KG1 (cell line): ENCODE measurements around the gene PTGDS.

Experiments
- DNase-seq: peaks from one replicate; lab custom pipeline; 2025; lab: John Stamatoyannopoulos, UW

The PTGDS gene

DNA sequence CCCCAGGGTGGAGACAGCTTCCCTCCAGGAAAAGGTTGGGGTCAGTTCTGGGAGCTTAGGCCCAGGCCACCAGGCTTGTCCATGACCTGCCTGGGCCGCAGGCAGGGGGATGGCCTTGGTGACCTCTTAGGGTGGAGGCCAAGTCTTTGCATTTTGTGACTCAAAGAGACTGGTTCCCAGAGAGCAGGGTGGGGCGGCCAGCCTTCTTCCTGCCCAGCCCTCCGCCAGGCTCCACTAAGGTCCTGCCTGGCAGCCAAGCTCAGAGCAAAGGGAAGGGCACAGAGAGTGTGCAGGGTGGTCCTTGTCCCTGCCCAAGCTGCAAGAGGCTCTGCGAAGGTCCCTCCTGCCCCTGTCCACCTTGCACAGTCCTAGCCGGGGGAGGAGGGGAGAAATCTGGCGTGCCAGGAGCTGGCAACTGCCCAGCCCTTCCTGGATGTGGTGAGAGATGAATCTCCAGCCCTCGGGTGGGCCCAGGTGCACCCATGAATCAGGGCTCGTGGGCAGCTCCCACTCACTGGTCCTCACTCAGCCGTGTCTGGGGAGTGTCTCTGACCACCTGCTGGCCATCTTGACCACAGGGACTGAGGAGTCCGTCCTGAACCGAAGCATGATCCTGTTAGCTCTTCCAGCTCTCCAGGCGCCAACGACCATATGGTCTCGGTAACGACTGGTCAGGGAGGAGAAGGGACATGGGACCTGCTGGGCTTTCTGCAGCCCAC, 2.3 kb upstream of the PTGDS start:
- no peak for DNase-seq

DNA sequence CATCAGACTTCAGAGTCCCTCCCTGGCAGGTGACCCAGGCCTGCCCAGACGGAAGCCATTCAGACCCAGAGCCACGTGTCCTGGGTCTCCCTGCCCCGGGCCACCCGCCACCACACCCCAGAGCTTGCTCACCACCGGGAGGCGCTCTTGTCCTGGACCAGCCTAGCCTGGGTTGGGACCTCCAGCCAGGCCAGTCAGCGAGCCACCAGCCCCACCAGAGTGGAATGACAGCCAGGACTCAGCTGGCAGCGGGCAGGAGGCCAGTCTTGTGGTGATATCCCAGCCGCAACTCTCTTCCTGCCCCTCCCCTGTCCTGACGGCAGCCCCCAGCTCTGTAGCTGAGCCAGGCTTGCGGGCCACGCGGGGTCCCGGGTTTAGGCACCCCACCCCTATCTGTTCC, 1.7 kb upstream of the PTGDS start:
- no peak for DNase-seq

DNA sequence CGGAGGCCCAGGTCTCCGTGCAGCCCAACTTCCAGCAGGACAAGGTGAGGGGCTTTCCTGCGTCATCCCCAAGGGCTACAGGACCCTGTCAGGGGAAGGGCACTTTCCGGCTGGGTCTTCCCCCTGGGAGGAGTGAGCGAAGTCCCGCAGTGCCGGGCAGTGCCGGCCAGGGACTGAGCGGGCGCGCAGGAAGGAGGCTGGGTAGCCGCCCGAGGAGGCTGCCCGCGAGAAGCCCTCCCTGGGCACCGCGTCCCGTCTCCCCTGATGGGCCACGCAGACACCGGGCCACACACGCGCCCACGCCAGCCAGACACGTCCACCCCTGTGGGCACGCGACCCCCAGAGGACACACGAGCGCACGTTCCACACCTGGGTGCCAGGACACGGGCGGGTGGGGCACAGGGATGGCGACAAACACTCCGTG, 357 bp downstream of the PTGDS start:
- DNase-seq: no peak

DNA sequence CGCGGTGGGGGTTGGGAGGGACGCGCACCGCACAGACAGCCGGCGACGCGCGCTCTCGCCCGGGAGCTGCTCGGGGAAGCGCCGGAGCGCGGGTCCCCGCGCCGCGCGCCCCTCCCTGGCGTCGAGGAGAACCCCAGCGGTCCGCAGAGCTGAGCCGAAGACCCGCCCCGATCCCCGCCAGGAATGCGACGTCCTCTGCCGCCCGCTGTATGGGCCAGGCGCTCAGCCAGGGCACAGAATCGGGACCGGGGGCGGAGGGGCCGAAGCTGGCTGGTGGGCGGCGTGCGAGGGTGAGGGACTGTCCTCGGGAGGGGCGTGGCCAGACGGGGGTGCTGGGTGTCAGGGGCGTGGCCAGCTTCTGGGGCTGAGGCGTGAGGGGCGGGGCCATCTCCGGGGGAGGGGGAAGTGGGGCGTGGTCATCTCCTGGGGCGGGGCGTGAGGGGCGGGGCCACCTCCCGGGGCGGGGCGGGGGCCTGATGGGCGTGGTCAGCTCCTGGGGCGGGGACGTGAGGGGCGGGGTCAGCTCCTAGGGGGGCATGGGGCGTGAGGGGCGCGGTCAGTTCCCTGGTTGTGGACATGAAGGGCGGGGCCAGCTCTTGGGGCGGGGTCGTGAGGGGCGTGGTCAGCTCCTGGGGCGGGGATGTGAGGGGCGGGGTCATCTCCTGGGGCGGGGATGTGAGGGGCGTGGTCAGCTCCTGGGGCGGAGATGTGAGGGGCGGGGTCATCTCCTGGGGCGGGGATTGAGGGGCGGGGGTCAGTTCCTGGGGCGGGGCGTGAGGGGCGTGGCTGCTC, 965 bp downstream of the PTGDS start:
- DNase-seq: no peak

DNA sequence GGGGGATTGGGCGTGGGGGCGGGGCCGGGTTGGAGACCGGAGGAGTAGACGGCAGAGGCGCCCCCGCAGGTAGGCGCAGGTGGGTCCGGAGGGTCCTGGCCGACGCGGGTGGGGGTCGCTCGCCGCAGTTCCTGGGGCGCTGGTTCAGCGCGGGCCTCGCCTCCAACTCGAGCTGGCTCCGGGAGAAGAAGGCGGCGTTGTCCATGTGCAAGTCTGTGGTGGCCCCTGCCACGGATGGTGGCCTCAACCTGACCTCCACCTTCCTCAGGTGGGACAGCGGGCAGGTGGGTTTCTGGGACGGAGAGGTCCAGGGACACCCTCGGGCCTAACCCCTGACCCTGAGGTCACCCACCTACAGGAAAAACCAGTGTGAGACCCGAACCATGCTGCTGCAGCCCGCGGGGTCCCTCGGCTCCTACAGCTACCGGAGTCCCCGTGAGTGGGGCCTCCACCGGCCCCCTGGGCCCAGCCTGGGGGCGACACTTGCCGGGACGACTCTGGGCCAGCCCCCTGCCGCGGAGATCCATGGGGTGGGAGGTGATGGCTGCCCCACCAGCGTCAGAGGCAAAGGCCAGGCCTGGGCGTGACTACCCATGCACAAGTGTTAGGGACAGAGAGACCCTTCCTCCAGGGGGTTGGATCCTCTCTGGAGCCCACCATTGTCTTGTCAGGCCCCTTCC, 1.7 kb downstream of the PTGDS start:
- DNase-seq: no peak

DNA sequence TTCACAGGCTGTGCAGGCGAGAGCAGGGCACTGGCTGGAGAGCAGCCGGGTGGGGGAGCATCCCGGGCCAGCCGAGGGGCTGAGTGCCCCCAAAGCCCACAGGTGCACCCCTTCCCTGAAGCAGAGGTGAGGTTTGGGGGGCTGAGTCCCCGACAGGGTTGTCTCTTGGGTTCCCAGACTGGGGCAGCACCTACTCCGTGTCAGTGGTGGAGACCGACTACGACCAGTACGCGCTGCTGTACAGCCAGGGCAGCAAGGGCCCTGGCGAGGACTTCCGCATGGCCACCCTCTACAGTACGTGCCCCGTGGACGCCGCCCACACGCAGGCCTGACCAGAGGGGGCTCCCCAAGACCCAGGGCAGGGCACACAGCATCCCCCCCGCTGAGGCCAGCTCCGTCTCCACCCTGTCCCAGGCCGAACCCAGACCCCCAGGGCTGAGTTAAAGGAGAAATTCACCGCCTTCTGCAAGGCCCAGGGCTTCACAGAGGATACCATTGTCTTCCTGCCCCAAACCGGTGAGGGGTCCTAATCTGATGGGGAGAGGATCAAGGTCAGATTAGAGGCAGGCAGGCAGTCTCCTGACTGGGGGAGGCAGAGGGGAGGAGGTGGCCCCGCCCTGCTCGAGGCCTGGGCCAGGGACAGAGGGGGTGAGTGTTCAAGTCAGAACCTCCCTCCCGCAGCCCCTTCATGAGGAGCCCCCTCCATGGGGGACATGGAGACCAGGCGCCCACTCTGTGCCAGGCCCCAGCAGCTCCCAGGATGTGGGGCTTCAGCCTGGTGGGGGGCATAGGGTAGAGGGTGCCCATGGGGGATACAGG, 2.7 kb downstream of the PTGDS start:
- DNase-seq: no peak

DNA sequence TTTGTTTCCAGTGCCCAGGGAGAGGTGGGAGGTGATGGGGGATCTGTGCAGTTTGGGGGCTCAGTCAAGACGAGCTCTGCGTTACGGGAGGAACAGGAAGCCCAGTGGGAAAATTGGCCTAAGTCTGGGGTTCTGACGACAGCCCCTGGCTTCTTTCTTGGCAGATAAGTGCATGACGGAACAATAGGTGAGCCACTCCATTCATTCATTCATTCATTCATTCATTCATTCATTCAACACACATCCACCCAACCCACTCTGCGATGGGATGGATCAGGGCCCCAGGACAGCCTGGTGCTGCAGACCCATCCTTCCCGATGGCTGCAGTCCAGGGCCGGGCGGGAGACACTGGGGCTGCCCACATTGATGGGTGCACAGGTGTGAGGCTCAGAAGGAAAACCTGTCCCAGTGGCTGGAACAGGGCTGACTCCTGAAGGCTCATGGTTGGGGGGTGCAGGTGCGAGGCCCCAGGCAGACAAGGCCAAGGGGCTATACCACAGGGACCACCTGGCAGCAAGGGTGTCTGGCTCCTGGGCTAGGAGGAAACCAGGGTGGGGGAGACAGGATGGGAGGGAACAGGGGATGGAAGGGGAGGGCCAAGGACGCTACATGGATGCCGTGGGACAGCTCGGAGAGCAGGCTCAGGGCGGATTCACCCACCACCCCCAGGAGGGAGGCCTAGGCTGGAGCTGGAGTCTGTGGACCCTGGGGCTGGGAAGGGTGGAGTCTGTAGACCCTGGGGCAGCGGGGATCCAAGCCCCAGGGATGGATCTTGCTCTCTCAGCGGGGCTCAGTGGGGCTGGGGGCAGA, 3.6 kb downstream of the PTGDS start:
- DNase-seq: no peak

DNA sequence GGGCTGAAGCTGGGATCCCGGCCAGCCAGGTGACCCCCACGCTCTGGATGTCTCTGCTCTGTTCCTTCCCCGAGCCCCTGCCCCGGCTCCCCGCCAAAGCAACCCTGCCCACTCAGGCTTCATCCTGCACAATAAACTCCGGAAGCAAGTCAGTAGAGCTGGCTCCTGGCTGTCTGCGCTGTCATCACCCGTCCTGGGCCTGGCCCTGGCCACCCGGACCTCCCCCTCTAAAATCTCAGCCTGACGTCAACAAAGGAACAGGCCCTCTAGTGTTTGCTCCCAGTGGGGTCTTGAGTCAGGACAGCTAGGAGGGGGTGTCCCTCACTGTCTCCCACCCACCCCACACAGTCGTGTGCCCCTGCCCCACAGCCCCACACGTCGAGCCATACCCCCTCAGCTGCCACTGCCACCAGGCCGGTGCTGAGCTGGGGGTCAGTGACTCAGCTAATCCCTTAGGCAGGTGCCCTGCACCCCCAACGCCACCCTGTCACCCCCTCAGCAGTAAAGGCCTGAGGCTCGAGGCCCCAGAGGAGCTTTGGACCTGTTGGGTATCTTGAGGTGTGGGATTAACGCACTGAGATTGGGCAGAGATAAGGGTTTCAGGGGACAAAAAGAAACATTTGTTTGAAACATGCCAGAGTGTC, 4.4 kb downstream of the PTGDS start:
- DNase-seq: no peak

DNA sequence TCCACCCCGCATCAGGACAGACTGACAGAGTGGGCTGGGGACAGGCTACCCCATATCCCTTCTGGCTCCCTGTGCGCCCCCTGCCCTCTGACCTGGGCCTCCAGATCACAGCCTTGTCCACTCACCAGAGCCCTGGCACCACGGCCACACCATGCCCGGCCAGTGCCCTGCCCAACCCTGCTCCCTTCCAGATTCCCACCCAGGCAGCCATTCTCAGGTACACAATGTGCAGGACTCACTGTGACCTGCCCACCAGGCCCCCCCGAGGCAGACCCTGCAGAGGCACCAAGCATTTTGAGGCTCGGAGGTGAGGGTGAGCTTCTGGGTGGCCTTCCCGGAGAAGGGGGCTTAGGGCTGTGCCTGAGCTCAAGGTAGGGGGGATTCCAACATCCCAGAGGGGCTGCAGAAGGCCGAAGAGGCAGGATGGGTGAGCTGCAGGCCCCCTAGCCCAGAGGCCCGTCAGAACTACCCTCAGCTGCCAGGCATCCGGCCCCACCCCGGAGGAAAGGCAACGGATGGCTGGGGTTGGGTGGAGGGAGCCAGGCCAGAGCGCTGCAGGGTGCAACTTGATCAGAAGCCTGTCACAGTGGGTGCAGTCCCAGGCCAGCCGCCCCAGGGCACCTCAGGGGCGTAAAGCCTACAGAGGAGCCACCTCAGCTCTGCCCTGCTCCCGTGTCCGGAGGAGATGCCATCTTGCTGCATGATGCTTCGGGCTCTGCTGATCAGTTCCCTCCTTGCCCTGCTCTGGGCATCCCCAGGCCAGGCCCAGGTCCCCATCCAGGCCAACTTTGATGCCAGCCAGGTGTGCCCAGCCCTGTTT, 5.1 kb downstream of the PTGDS start, which contains the start of gene LCNL1:
LCNL1 (plus strand) TSS at position 762 of the 820 bp plus-strand sequence. CDS start 594 bp downstream, outside the sequence.
- DNase-seq: no peak

DNA sequence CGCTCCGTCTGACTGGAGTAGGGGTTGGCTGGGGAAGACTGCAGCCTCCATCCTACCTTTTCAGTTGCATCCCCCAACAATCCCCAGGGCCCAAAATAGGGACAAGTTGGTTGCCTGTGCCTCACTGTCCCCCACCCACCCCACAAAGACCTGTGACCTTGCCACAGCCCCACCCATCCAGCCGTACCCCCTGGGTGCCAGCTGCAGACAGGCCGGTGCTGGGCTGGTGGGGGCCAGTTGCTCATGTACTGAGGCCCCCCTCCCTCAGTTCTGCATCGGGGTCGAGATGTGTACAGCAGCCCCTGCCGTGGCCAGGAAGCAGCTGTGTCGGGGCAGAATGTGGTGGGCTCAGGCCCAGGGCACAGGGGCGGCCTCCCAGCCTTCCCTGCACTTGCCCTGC, 5.9 kb downstream of the PTGDS start:
- no peak for DNase-seq

DNA sequence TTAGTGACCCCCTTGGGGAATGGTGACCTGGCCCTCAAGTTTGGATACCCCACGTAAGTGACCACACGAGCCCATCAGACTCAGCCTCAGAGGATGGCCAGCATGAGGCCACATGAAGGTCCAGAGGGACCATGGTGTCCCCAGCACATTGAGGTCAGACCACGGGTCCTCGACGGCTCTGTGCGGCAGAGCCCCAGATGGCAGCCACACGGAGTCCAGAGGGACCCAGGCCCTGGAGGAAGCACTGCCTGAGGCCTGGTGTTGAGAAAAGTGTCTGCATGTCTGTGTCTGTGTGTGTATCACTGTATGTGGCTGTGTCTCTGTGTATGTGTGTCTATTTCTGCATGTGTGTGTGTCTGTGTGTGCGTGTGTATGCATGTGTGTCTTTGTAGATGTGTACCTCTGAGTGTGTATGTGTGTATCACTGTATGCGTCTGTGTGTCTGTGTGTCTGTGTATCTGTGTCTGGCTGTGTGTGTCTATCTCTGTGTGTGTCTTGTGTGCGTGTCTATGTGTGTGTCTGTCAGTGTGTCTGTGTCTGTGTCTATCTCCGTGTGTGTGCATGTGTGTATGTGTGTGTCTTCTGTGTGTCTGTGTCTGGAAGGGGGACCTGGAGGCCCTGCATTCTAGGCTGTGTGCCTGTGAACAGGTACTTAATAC, 6.5 kb downstream of the PTGDS start:
- DNase-seq: no peak

DNA sequence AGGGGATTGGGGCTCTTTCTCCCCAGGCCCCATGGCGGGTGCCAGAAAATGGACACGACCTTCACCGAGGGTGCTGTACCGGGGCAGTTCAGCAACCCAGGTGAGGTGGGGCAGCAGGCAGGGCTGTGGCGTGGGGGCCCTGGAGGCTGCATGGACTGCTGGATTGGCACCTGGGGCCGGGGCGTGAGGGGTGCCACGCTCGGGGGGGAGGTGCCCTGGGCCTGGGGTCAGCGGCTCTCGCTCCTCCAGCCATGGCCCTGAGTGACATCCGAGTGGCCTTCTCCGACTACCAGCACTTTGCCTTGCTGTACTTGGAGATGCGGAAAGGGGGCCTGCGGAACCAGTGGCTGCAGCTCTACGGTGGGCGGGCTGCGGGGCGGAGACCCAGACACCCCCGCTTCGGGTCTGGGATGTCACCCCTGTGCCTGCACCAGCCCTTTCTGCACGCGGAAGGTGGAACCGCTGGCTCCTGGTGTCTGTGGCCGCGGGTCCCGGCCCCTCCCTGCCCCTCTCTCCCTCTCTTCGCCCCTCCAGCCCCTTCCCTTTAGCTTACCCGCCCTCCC, 7.2 kb downstream of the PTGDS start:
- no peak for DNase-seq

DNA sequence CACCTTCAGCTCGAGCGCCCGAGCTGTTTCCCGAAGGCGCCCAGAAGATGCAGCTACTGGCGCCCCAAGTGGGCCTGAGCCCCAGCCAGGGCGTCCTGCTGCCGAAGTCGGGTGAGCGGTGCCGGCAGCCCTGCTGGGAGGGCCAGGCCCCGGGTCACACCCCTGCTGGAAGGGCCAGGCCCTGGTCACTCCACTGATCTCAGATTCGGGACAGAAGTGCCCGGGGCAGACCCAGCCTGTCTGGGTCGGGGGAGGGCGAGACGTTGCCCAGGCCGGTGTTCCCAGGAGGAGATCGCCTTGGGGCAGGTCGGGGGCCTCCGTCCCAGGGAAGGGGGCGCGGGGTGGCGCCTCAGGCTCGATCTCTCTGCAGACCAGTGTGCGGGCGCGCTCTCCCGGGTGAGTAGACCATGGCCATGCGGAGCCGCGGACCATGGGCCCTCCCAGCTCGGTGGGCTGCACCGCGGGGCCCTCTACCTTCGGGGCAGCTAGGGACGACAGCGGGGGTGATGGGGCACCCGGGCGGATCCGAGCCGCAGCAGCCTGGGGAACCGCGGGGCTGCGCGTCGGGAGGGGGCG, 7.8 kb downstream of the PTGDS start:
- no peak for DNase-seq

DNA sequence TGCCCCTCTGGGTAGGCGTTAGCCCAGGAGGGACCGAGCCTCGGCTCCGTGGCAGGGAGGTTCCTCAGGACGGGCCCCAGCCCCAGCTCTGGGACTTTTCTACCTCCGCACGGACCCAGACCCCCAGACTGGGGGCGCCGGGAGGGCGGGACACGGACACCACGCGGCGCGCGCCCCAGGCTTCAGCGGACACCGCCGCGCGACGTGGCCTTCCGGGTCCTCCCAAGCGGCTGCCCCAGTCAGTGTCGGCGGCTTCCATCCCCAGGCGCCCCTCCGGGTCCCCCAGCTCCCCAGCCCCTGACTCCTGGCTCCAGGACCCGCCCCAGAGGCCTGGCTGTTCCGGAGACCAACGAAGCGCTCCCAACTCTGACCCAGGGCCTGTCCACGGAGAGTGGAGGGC, 8.5 kb downstream of the PTGDS start:
- no peak for DNase-seq

DNA sequence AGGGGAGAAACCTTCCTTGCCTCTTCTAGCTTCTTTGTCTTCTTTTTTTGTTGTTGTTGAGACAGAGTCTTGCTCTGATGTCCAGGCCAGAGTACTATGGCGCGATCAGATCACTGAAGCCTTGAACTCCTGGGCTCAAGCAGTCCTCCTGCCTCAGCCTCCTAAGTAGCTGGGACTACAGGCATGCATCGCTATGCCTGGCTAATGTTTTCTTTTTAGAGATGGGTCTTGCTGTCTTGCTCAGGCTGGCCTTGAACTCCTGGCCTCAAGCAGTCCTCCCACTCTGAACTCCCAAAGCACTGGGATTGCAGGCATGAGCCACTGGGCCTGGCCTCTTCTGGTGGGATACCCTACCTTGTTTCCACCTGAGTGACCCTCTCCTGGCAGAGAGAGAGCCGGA, 11.6 kb downstream of the PTGDS start:
- DNase-seq: no peak

DNA sequence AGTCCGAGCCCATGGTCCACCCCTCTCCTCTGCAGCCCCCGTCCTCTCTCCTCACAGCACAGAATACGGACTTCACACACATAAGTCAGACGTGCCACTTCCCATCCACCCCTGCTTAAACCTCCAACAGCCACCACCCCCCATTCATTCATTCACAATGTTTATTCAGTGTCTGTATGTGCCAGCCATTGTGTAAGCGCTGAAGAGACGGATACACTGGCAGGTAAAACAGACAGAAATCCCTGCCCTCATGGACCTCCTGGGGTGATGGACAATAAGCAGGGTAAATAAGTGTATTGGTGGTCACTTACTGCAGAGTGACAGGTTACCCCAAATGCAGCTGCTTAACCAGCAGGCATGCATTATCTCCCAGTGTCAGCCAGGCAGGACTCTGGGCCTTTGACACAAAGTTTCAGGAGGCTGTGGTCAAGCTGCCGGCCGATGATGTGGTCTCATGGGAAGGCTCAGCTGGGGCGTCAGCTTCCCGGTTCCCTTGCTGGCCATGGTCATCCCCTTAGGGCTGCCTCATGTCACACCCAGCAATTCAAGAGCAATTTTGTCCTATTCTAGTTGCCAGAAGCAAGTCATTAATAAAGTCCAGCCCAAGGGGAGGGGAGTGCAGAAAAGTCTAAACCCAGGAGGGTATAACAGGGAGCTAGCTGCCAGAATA, 13.1 kb downstream of the PTGDS start:
- DNase-seq: no peak

DNA sequence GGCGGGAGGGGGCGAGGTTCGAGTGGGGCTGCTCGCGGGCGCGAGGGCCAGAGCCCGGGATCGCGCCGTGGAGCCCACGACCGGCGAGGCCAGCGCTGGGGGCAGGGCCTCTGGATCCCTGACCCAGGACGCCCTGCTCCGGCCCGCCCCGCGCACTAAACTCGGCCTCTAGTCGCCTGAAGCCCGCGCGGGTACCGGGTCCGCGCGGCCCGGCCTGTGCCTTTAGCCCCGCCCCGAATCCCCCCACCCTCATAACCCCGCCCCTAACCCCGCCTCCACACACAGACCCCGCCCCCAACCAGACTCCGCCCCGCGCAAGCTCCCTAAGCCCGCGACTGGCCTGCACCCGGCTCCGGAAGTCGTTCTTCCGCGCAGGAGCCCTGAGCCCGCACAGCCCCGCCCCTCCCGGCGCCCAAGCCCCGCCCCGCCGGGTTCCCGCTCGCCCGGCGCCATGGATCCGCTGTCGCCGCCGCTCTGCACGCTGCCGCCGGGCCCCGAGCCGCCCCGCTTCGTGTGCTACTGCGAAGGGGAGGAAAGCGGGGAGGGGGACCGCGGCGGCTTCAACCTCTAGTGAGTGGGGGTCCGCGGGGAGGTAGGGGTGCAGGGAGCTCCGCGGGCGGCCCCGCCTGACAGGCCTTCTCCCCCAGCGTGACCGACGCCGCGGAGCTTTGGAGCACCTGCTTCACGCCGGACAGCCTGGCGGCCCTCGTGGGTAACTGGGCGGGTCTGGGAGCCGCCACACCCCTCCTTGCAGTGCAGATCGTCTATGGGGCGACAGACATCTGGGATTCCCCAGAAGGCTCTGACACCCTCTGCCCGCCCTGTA, 14.9 kb downstream of the PTGDS start, which contains the start of gene PAXX:
PAXX (plus strand) TSS at position 430 of the 826 bp plus-strand sequence; CDS start at position 452, 22 bp downstream.
- peak; percentile 81 for DNase-seq
